HEK293 (cell line): Measurements from ENCODE around the gene KRT81.

Experiments used
- CTCF ChIA-PET: fragments of 350-600 bp; formaldehyde crosslinking; extraction: SDS; loops from one replicate; lab custom pipeline; 2021; ENCODE audit warnings: antibody characterized with exemption; lab: Yijun Ruan, JAX
- POLR2A ChIA-PET: fragments of 300-600 bp; formaldehyde crosslinking; extraction: SDS; loops from one replicate; lab custom pipeline; 2020; ENCODE audit warnings: antibody characterized with exemption, inconsistent platforms; lab: Yijun Ruan, JAX
- H3K27ac ChIP-seq: fragments of 200-500 bp; sonication (Bioruptor generic); 2 replicates; pipeline ENCODE4 v1.5.1; 2014; ENCODE audit warnings: low read depth, low read length, control low read depth, inconsistent platforms; ENCODE audit errors: extremely low read depth
- H3K36me3 ChIP-seq, 2 experiments: fragments of 200-500 bp in 1 of 2; sonication (Bioruptor generic) in 1 of 2; 1 replicate in 1 of 2; 2 replicates in 1 of 2; pipeline ENCODE4 v1.5.1; 2014 to 2017; ENCODE audit warnings: inconsistent platforms in 2 of 2, low read length in 2 of 2; ENCODE audit not compliant: control insufficient read depth in 2 of 2, insufficient read depth in 1 of 2
- H3K4me1 ChIP-seq: fragments of 200-500 bp; sonication (Bioruptor generic); 2 replicates; pipeline ENCODE4 v1.5.1; 2014; ENCODE audit warnings: mild to moderate bottlenecking, low read length, inconsistent platforms; ENCODE audit not compliant: control insufficient read depth, insufficient read depth
- H3K4me3 ChIP-seq: 2 replicates; pipeline ENCODE4 v1.5.1; 2011; ENCODE audit warnings: low read depth, mild to moderate bottlenecking, control low read depth, low read length, moderate library complexity
- H3K9me3 ChIP-seq: fragments of 200-500 bp; sonication (Bioruptor generic); 2 replicates; pipeline ENCODE4 v1.5.1; 2014; ENCODE audit warnings: low read depth, low read length, inconsistent platforms; ENCODE audit not compliant: control insufficient read depth, insufficient read depth
- EGR2 ChIP-seq: fragments of 450-650 bp; formaldehyde crosslinking; IDR thresholded peaks from 2 replicates; pipeline ENCODE4 v1.5.1; 2016; ENCODE audit warnings: low read depth, missing biosample characterization, missing genetic modification characterization
- GLIS1 ChIP-seq: fragments of 450-650 bp; formaldehyde crosslinking; IDR thresholded peaks from 2 replicates; pipeline ENCODE4 v1.5.1; 2016; ENCODE audit warnings: missing biosample characterization, missing genetic modification characterization
- HIC1 ChIP-seq: fragments of 450-650 bp; formaldehyde crosslinking; IDR thresholded peaks from 2 replicates; pipeline ENCODE4 v1.5.1; 2016; ENCODE audit warnings: missing biosample characterization, missing genetic modification characterization
- HOXC10 ChIP-seq: sonication (generic); formaldehyde crosslinking; IDR thresholded peaks from 2 replicates; pipeline ENCODE4 v1.8.1; 2023; ENCODE audit warnings: mild to moderate bottlenecking, missing genetic modification reagents
- KLF8 ChIP-seq: fragments of 450-650 bp; formaldehyde crosslinking; IDR thresholded peaks from 2 replicates; pipeline ENCODE4 v1.5.1; 2016; ENCODE audit warnings: missing biosample characterization, missing genetic modification characterization
- SP7 ChIP-seq: fragments of 450-650 bp; formaldehyde crosslinking; IDR thresholded peaks from 2 replicates; pipeline ENCODE4 v1.5.1; 2016; ENCODE audit warnings: missing biosample characterization, missing genetic modification characterization
- ZBTB11 ChIP-seq: fragments of 450-650 bp; formaldehyde crosslinking; conservative IDR thresholded peaks from 2 replicates; pipeline ENCODE4 v1.5.1; 2016; ENCODE audit warnings: low read depth, missing biosample characterization, missing genetic modification characterization
- ZBTB17 ChIP-seq: fragments of 450-650 bp; formaldehyde crosslinking; IDR thresholded peaks from 2 replicates; pipeline ENCODE4 v1.5.1; 2016; ENCODE audit warnings: missing biosample characterization, missing genetic modification characterization
- ZBTB48 ChIP-seq: fragments of 450-650 bp; formaldehyde crosslinking; IDR thresholded peaks from 2 replicates; pipeline ENCODE4 v1.5.1; 2016; ENCODE audit warnings: missing biosample characterization, missing genetic modification characterization
- ZFHX2 ChIP-seq: fragments of 450-650 bp; formaldehyde crosslinking; conservative IDR thresholded peaks from 2 replicates; pipeline ENCODE4 v1.5.1; 2016; ENCODE audit warnings: missing biosample characterization, missing genetic modification characterization
- ZNF366 ChIP-seq: fragments of 450-650 bp; formaldehyde crosslinking; conservative IDR thresholded peaks from 2 replicates; pipeline ENCODE4 v1.5.1; 2016; ENCODE audit warnings: missing biosample characterization, missing genetic modification characterization
- ZNF37A ChIP-seq: fragments of 450-650 bp; IDR thresholded peaks from 2 replicates; pipeline ENCODE4 v1.5.1; 2018; ENCODE audit warnings: missing biosample characterization, missing genetic modification characterization
- ZNF394 ChIP-seq: fragments of 450-650 bp; formaldehyde crosslinking; IDR thresholded peaks from 2 replicates; pipeline ENCODE4 v1.5.1; 2016; ENCODE audit warnings: missing biosample characterization, missing genetic modification characterization, mild to moderate bottlenecking, moderate library complexity, borderline replicate concordance
- ZNF501 ChIP-seq: fragments of 450-650 bp; formaldehyde crosslinking; IDR thresholded peaks from 2 replicates; pipeline ENCODE4 v1.5.1; 2016; ENCODE audit warnings: missing biosample characterization, missing genetic modification characterization
- ZNF544 ChIP-seq: fragments of 450-650 bp; formaldehyde crosslinking; IDR thresholded peaks from 2 replicates; pipeline ENCODE4 v1.5.0; 2017; ENCODE audit warnings: missing biosample characterization, missing genetic modification characterization
- ZNF600 ChIP-seq: fragments of 450-650 bp; formaldehyde crosslinking; IDR thresholded peaks from 2 replicates; pipeline ENCODE4 v1.5.1; 2016; ENCODE audit warnings: missing biosample characterization, missing genetic modification characterization
- ZNF654 ChIP-seq: fragments of 450-650 bp; formaldehyde crosslinking; IDR thresholded peaks from 2 replicates; pipeline ENCODE4 v1.5.1; 2016; ENCODE audit warnings: low read depth, missing biosample characterization, missing genetic modification characterization
- ZNF660 ChIP-seq: fragments of 450-650 bp; IDR thresholded peaks from 2 replicates; pipeline ENCODE4 v1.5.1; 2018; ENCODE audit warnings: missing biosample characterization, mild to moderate bottlenecking, missing genetic modification characterization
- ZNF768 ChIP-seq: fragments of 450-650 bp; formaldehyde crosslinking; IDR thresholded peaks from 2 replicates; pipeline ENCODE4 v1.5.1; 2018; ENCODE audit warnings: missing biosample characterization, mild to moderate bottlenecking, missing genetic modification characterization
- ZXDB ChIP-seq: fragments of 450-650 bp; formaldehyde crosslinking; IDR thresholded peaks from 2 replicates; pipeline ENCODE4 v1.5.1; 2016; ENCODE audit warnings: missing biosample characterization, missing genetic modification characterization
- TF ChIP-seq, protein P1 (sequence below): fragments of 450-650 bp; formaldehyde crosslinking; IDR thresholded peaks from 2 replicates; pipeline ENCODE4 v1.5.1; 2016; ENCODE audit warnings: missing biosample characterization, missing genetic modification characterization, borderline replicate concordance
- TF ChIP-seq, protein P2 (sequence below): fragments of 450-650 bp; formaldehyde crosslinking; IDR thresholded peaks from 2 replicates; pipeline ENCODE4 v1.5.1; 2017; ENCODE audit warnings: missing biosample characterization, missing genetic modification characterization
- TF ChIP-seq, protein P3 (sequence below): fragments of 450-650 bp; formaldehyde crosslinking; IDR thresholded peaks from 2 replicates; pipeline ENCODE4 v1.5.1; 2016; ENCODE audit warnings: missing biosample characterization, missing genetic modification characterization

KRT81 gene

GRCh38 chr12:52327052-52327829, 35.9 kb upstream of the KRT81 start (continued):
- TF ChIP-seq, protein P1, sequence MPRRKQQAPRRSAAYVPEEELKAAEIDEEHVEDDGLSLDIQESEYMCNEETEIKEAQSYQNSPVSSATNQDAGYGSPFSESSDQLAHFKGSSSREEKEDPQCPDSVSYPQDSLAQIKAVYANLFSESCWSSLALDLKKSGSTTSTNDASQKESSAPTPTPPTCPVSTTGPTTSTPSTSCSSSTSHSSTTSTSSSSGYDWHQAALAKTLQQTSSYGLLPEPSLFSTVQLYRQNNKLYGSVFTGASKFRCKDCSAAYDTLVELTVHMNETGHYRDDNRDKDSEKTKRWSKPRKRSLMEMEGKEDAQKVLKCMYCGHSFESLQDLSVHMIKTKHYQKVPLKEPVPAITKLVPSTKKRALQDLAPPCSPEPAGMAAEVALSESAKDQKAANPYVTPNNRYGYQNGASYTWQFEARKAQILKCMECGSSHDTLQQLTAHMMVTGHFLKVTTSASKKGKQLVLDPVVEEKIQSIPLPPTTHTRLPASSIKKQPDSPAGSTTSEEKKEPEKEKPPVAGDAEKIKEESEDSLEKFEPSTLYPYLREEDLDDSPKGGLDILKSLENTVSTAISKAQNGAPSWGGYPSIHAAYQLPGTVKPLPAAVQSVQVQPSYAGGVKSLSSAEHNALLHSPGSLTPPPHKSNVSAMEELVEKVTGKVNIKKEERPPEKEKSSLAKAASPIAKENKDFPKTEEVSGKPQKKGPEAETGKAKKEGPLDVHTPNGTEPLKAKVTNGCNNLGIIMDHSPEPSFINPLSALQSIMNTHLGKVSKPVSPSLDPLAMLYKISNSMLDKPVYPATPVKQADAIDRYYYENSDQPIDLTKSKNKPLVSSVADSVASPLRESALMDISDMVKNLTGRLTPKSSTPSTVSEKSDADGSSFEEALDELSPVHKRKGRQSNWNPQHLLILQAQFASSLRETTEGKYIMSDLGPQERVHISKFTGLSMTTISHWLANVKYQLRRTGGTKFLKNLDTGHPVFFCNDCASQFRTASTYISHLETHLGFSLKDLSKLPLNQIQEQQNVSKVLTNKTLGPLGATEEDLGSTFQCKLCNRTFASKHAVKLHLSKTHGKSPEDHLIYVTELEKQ (tag by site-specific recombination): no peak
- 0 out of 2 replicates have a peak, but pooled peaks have one; percentile 27 for TF ChIP-seq ZXDB (tag by site-specific recombination)
- no peak for TF ChIP-seq HOXC10
- TF ChIP-seq ZNF600 (tag by site-specific recombination): peak; percentile 74
- TF ChIP-seq ZFHX2 (tag by site-specific recombination): peak; percentile 18; the same call in 1 of the 2 replicates
- TF ChIP-seq ZNF654 (tag by site-specific recombination): peak; percentile 67
- peak; percentile 51; the same call in 1 of the 2 replicates for TF ChIP-seq KLF8 (tag by site-specific recombination)
- TF ChIP-seq ZNF660 (tag by site-specific recombination): peak; percentile 95
- TF ChIP-seq ZNF501 (tag by site-specific recombination): 0 out of 2 replicates have a peak, but pooled peaks have one; percentile 55
- TF ChIP-seq ZNF366 (tag by site-specific recombination): 0 out of 2 replicates have a peak, but pooled peaks have one; percentile 13
- TF ChIP-seq ZNF768: peak; percentile 90
- no peak for TF ChIP-seq ZNF544 (tag by site-specific recombination)
- TF ChIP-seq ZNF37A (tag by site-specific recombination): no peak
- peak; percentile 44; the same call in 1 of the 2 replicates for TF ChIP-seq SP7 (tag by site-specific recombination)
- peak; percentile 28; the same call in 1 of the 2 replicates for TF ChIP-seq ZNF394 (tag by site-specific recombination)
- peak; percentile 74; the same call in 1 of the 2 replicates for TF ChIP-seq ZBTB48 (tag by site-specific recombination)
- TF ChIP-seq EGR2: no peak
- TF ChIP-seq, all 188 proteins: peak for 21

DNA sequence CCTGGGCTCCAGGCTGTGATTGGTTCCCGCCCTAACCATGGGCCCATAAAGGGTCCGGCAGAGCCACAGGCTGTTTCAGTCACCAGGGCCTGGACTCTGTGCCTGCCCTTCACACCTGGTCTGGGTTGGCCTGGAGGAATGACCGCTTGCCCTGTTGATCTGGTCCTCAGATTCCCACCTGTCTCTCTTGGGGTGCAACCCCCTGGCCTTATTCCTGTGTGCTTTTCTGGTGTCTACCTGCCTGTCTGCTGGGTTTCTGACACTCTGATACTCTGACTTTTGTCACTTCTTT, 32.8 kb upstream of the KRT81 start:
- CTCF ChIA-PET: interaction anchor here (0.6 to 9.2 kb wide), 3 partner anchors 41 to 175 kb away, joined by 3 to 104 read pairs (median 4); no protein-coding TSS in a partner anchor
- POLR2A ChIA-PET: no interaction called here
- H3K4me1 ChIP-seq: no peaks in the 10 kb centered on the region
- no peak overlapping the region for H3K4me3 ChIP-seq
- H3K9me3 ChIP-seq: no peaks in the 10 kb centered on the region
- TF ChIP-seq ZBTB11 (tag by site-specific recombination) (no peak), GLIS1 (tag by site-specific recombination) (no peak), HIC1 (tag by site-specific recombination) (no peak), ZBTB17 (tag by site-specific recombination) (no peak)
- TF ChIP-seq, protein P2, sequence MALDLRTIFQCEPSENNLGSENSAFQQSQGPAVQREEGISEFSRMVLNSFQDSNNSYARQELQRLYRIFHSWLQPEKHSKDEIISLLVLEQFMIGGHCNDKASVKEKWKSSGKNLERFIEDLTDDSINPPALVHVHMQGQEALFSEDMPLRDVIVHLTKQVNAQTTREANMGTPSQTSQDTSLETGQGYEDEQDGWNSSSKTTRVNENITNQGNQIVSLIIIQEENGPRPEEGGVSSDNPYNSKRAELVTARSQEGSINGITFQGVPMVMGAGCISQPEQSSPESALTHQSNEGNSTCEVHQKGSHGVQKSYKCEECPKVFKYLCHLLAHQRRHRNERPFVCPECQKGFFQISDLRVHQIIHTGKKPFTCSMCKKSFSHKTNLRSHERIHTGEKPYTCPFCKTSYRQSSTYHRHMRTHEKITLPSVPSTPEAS (tag by site-specific recombination): no peak
- TF ChIP-seq, protein P3, sequence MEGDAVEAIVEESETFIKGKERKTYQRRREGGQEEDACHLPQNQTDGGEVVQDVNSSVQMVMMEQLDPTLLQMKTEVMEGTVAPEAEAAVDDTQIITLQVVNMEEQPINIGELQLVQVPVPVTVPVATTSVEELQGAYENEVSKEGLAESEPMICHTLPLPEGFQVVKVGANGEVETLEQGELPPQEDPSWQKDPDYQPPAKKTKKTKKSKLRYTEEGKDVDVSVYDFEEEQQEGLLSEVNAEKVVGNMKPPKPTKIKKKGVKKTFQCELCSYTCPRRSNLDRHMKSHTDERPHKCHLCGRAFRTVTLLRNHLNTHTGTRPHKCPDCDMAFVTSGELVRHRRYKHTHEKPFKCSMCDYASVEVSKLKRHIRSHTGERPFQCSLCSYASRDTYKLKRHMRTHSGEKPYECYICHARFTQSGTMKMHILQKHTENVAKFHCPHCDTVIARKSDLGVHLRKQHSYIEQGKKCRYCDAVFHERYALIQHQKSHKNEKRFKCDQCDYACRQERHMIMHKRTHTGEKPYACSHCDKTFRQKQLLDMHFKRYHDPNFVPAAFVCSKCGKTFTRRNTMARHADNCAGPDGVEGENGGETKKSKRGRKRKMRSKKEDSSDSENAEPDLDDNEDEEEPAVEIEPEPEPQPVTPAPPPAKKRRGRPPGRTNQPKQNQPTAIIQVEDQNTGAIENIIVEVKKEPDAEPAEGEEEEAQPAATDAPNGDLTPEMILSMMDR (tag by site-specific recombination): no peak
- no peaks in the 10 kb centered on the region for H3K36me3 ChIP-seq
- no peak overlapping the region for H3K27ac ChIP-seq
